AG09309 (cell line): ENCODE results near the gene PDLIM4.

Experiments used
- DNase-seq: peaks from one replicate; pipeline ENCODE4 v3.0.0-alpha.2; 2010; ENCODE audit warnings: low read depth
- H3K4me3 ChIP-seq: 2 replicates; pipeline ENCODE4 v1.5.1; 2011; ENCODE audit warnings: mild to moderate bottlenecking, low read depth, low read length, moderate library complexity; ENCODE audit not compliant: control insufficient read depth
- TF ChIP-seq, protein P1 (sequence below): IDR thresholded peaks from 2 replicates; pipeline ENCODE4 v1.5.1; 2011; ENCODE audit warnings: mild to moderate bottlenecking, low read depth, low read length, inconsistent platforms; ENCODE audit not compliant: insufficient read depth, control insufficient read depth; ENCODE audit errors: missing control alignments

PDLIM4 gene

GRCh38 chr5:132297211-132297940, 39.9 kb downstream of the PDLIM4 start:
- H3K4me3 ChIP-seq, result no peak overlapping the region
- DNase-seq, result no peak
- TF ChIP-seq, protein P1, sequence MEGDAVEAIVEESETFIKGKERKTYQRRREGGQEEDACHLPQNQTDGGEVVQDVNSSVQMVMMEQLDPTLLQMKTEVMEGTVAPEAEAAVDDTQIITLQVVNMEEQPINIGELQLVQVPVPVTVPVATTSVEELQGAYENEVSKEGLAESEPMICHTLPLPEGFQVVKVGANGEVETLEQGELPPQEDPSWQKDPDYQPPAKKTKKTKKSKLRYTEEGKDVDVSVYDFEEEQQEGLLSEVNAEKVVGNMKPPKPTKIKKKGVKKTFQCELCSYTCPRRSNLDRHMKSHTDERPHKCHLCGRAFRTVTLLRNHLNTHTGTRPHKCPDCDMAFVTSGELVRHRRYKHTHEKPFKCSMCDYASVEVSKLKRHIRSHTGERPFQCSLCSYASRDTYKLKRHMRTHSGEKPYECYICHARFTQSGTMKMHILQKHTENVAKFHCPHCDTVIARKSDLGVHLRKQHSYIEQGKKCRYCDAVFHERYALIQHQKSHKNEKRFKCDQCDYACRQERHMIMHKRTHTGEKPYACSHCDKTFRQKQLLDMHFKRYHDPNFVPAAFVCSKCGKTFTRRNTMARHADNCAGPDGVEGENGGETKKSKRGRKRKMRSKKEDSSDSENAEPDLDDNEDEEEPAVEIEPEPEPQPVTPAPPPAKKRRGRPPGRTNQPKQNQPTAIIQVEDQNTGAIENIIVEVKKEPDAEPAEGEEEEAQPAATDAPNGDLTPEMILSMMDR, result no peak

DNA sequence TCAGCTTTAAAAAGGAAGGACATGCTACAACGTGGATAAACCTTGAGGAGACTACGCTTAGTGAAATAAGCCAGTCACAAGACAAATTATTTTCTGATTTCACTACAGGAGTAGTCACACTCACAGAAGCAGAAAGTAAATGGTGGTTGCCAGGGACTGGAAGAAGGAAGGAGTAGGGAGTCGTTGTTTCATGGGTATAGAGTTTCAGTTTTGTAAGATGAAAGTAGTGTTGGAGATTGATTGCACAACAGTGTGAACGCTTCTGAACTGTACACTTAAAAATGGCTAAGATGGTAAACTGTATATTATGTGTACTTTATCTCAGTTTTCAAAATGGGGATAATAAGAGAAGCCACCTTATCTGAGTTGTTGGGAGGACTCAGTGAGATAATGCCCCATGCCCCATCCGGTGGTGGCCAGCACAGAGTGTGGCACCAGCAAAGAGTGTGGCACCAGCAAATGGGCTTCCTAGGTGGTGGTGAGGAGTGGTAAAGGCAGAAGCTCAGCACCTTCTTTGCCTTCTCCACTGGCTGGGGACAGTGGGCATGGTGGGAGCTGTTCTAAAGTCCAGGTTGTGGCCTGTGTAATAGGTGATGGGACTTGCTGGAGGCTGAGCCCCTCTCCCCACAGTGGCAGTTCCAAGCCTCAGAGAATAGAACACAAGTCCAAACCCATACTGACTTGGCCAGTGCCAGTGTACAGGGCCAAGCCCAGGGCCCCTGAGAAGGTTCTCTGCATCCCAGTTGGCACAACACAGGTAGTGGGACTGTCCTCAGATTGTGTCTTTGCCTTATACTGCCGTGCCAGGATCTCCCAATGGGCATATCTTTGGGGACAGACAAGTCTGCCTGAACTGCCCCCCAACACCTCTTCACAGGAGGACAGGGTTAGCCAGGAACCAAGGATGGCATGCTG, 41.1 kb downstream of the PDLIM4 start:
- H3K4me3 ChIP-seq, result no peak overlapping the region
- no peak for DNase-seq
- TF ChIP-seq, protein P1, result no peak

GRCh38 chr5:132299917-132300316, 42.4 kb downstream of the PDLIM4 start:
- no peak overlapping the region for H3K4me3 ChIP-seq
- DNase-seq, result no peak
- TF ChIP-seq, protein P1, result no peak

DNA sequence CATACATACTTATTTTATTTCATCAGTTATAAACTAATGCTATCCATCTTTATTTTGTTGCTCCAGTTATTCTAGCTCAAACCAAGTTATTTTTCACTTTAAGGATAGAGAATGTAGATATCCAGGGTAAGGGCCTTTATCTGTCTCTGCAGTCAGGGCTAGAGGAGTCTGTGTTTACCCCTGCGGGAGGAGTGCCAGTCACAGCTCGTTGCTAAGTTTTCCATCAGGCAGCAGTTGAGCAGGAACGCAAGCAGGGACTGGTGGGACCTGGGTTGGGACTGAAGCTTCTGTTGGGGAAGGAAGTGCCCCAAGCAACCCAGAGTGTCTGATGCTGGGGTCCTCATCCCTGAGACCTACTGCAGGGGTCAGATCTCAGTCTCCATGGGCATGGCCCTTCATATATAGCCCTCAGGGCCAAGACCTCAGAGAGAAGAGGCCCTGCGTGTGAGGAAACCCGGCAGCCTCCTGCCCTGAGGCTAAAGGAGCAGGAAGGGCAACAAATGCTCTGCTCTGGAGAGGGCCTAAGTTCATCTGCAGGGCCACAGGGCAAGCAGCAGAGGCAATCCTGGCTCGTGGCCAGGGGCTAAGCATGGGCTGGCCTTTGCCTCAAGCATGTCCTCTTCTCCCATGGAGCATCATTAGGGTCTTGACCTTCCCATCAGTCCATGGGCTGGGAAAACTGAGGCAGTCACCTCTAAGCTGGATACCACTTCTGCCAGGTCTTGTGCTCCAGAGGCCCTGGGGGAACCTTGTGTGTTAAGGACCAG, 43.3 kb downstream of the PDLIM4 start:
- no peak overlapping the region for H3K4me3 ChIP-seq
- DNase-seq, result no peak
- TF ChIP-seq, protein P1, result no peak

- TF ChIP-seq, protein P1, result no peak
- H3K4me3 ChIP-seq, result no peak overlapping the region
- DNase-seq, result no peak
These were observed 44.1 kb downstream of the PDLIM4 start for GRCh38 chr5:132301344-132302271.
